Mucosa of stomach (tissue), 1 donor: ENCODE measurements around the gene REEP1.

Experiments used
- H3K27me3 ChIP-seq: one replicate; pipeline ENCODE4 v1.7.0; 2013; ENCODE audit warnings: mild to moderate bottlenecking, low read length; ENCODE audit not compliant: control insufficient read depth, insufficient read depth
- H3K36me3 ChIP-seq: one replicate; pipeline ENCODE4 v1.7.0; 2013; ENCODE audit warnings: low read length; ENCODE audit not compliant: control insufficient read depth, insufficient read depth
- H3K4me1 ChIP-seq: one replicate; pipeline ENCODE4 v1.7.0; 2013; ENCODE audit warnings: mild to moderate bottlenecking, low read length; ENCODE audit not compliant: control insufficient read depth, insufficient read depth
- H3K4me3 ChIP-seq: one replicate; pipeline ENCODE4 v1.7.0; 2013; ENCODE audit warnings: low read length
- H3K9ac ChIP-seq: one replicate; pipeline ENCODE4 v1.7.0; 2013; ENCODE audit warnings: mild to moderate bottlenecking, low read length, moderate library complexity
- H3K9me3 ChIP-seq: one replicate; pipeline ENCODE4 v1.7.0; 2013; ENCODE audit warnings: mild to moderate bottlenecking, low read length, moderate library complexity; ENCODE audit not compliant: control insufficient read depth
- donor health status: Pancreatic carcinoma.

The REEP1 gene

GRCh38 chr2:86341470-86341869 is 4.0 kb upstream of the REEP1 start:
- no peak overlapping the region for H3K9ac ChIP-seq
- H3K27me3 ChIP-seq: peaks cover 31% of the 10 kb centered on the region
- H3K4me1 ChIP-seq: peaks cover 10% of the 10 kb centered on the region
- no peak overlapping the region for H3K4me3 ChIP-seq
- no peaks in the 10 kb centered on the region for H3K9me3 ChIP-seq
- H3K36me3 ChIP-seq: no peaks in the 10 kb centered on the region

- H3K9ac ChIP-seq: no peak overlapping the region
- H3K4me3 ChIP-seq: no peak overlapping the region
- H3K27me3 ChIP-seq: peaks cover 43% of the 10 kb centered on the region
Observed at GRCh38 chr2:86338778-86339295, 1.4 kb upstream of the REEP1 start.

GRCh38 chr2:86336675-86337243 is 667 bp downstream of the REEP1 start:
- Histone ChIP-seq H3K4me3 (peak overlapping the region; percentile 41), H3K4me1 (peaks cover 18% of the 10 kb centered on the region), H3K27me3 (peaks cover 43% of the 10 kb centered on the region)

More at GRCh38 chr2:86338778-86339295, 1.4 kb upstream of the REEP1 start:
- Histone ChIP-seq H3K4me1 (peaks cover 18% of the 10 kb centered on the region), H3K9me3 (no peaks in the 10 kb centered on the region), H3K36me3 (no peaks in the 10 kb centered on the region)

DNA sequence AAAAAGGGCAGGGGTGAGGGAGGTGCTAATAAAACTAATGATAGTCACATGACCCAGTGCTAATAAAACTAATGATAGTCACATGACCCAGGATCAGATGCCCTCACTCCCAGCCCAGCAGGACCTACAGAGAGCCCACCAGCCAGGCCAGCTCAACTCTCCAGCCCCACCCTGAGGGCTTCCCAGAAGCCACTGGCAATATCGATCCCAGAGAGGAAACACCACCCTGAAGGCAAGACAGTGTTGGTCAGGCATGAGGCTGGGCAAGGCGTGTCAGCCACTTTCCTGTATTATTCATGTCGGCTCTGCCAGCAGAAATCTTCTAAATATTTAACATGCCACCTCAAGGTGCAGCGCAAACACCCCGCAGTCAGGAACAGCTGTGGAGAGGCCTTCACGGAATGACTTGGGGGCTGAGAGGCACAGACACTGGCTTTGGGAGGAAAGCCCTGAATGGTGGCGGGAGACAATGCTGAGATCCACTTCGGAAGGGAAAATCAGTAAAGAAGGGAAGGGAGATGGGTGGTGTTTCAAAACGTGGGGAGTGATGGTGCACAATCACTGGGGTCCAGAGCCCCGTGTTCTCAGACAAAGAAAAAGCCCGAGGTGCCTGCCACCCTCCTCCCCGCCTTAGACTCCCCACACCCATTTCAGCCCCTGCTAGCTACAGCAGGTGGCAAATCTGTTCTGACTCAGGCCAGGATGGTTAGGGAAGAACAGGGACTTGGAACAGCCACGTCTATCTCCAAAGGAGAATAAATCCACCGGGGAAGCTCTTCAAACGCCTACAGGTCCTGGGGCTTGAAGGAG is 1.4 kb downstream of the REEP1 start:
- H3K9me3 ChIP-seq: no peaks in the 10 kb centered on the region
- H3K4me3 ChIP-seq: peak overlapping the region; percentile 41
- H3K4me1 ChIP-seq: peaks cover 18% of the 10 kb centered on the region
- H3K27me3 ChIP-seq: peaks cover 43% of the 10 kb centered on the region
- no peak overlapping the region for H3K9ac ChIP-seq
- H3K36me3 ChIP-seq: no peaks in the 10 kb centered on the region

More at GRCh38 chr2:86336675-86337243, 667 bp downstream of the REEP1 start:
- no peak overlapping the region for H3K9ac ChIP-seq
- H3K9me3 ChIP-seq: no peaks in the 10 kb centered on the region
- no peaks in the 10 kb centered on the region for H3K36me3 ChIP-seq

DNA sequence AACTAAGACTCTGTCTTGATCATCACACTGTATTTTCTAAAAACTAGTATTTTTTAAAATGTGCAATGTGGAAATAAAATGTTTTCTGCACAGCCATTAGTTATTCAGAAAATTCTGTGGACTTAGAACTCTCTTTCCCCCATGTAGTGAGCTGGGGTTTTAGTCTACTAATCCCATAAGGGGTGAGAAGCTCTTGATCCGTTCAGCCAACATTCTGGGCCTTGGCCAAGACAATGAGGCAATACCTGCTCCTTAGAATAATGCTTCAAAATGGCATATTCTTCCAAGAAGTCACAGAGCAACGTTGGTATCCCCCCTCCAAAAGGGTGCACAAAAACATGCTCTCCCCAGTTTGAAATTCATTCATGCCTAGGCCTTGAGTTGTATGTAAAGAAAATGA is 4.0 kb downstream of the REEP1 start:
- Histone ChIP-seq H3K36me3 (no peaks in the 10 kb centered on the region), H3K27me3 (peaks cover 24% of the 10 kb centered on the region)

DNA sequence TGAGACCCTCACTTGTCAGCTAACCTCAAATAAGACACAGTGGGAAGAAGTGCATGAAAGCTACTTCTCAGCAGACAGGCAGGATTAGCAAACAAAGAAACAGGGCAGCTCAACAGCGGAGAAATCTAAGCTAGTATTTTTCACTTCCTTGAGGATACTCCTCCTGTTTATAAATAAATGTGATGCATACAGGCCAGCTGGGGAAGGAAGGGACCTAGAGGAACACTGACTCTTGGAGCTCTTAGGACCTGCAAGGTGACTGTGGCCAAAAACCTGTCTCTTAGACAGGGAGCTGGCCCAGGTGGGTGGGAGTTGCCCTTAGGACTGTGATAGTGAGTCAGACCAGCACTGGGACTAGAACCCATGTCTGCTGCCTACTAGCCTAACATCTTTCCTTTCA is 4.8 kb downstream of the REEP1 start:
- no peaks in the 10 kb centered on the region for H3K9me3 ChIP-seq
- no peak overlapping the region for H3K9ac ChIP-seq
- H3K4me3 ChIP-seq: no peak overlapping the region
- no peaks in the 10 kb centered on the region for H3K36me3 ChIP-seq
- peaks cover 18% of the 10 kb centered on the region for H3K27me3 ChIP-seq
- H3K4me1 ChIP-seq: peaks cover 11% of the 10 kb centered on the region

More for the DNA sequence above, 4.0 kb downstream of the REEP1 start:
- Histone ChIP-seq H3K9me3 (no peaks in the 10 kb centered on the region), H3K9ac (no peak overlapping the region), H3K4me3 (no peak overlapping the region), H3K4me1 (peaks cover 18% of the 10 kb centered on the region)

DNA sequence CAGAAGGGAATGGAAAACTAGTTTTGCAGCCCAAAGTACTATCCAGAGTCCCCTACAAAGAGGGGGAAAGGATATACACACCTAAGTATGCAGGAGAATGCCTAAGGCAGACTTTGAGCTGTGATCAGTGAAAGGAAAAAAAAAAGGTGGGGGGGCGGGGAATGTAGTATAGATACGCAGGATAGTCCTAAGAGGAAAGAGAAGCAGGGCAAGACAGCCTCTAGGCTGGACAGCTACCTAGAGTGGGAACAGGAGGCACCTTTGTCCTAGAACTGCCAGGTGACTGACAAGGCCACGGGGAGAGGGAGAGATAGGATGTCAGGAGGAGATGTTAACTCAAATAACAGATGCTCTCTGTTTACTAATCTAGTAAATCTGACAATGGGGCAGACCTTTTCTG is 6.0 kb downstream of the REEP1 start:
- Histone ChIP-seq H3K9me3 (no peaks in the 10 kb centered on the region), H3K36me3 (no peaks in the 10 kb centered on the region), H3K4me1 (peaks cover 7% of the 10 kb centered on the region), H3K4me3 (no peak overlapping the region), H3K27me3 (peaks cover 11% of the 10 kb centered on the region), H3K9ac (no peak overlapping the region)

- peaks cover 3% of the 10 kb centered on the region for H3K27me3 ChIP-seq
- H3K36me3 ChIP-seq: no peaks in the 10 kb centered on the region
Observed at GRCh38 chr2:86330001-86330400, 7.4 kb downstream of the REEP1 start.

GRCh38 chr2:86323273-86324021 is 14.0 kb downstream of the REEP1 start:
- H3K9ac ChIP-seq: no peak overlapping the region
- H3K9me3 ChIP-seq: no peaks in the 10 kb centered on the region
- no peaks in the 10 kb centered on the region for H3K27me3 ChIP-seq
- no peaks in the 10 kb centered on the region for H3K4me1 ChIP-seq
- H3K4me3 ChIP-seq: no peak overlapping the region
- no peaks in the 10 kb centered on the region for H3K36me3 ChIP-seq

More at GRCh38 chr2:86330001-86330400, 7.4 kb downstream of the REEP1 start:
- Histone ChIP-seq H3K4me1 (no peaks in the 10 kb centered on the region), H3K9ac (no peak overlapping the region), H3K4me3 (no peak overlapping the region), H3K9me3 (no peaks in the 10 kb centered on the region)

- Histone ChIP-seq H3K27me3 (no peaks in the 10 kb centered on the region), H3K9me3 (no peaks in the 10 kb centered on the region), H3K4me3 (no peak overlapping the region), H3K4me1 (no peaks in the 10 kb centered on the region), H3K9ac (no peak overlapping the region), H3K36me3 (no peaks in the 10 kb centered on the region)
Observed at GRCh38 chr2:86319700-86320580, 17.5 kb downstream of the REEP1 start.

GRCh38 chr2:86315084-86315483 is 22.3 kb downstream of the REEP1 start:
- no peak overlapping the region for H3K4me3 ChIP-seq
- H3K4me1 ChIP-seq: no peaks in the 10 kb centered on the region
- H3K9me3 ChIP-seq: no peaks in the 10 kb centered on the region
- no peak overlapping the region for H3K9ac ChIP-seq
- no peaks in the 10 kb centered on the region for H3K36me3 ChIP-seq
- no peaks in the 10 kb centered on the region for H3K27me3 ChIP-seq
